Activated naive CD8-positive, alpha-beta T cell (primary cell): Measurements from ENCODE around the gene RAMACL.
"Not testable (repeated sequence)": the region's sequence is repeated elsewhere in the genome, so short reads cannot be mapped to it uniquely, and the experiment has no call there.

Experiments used
- H3K27ac Mint-ChIP-seq: one replicate; pipeline ENCODE4 v1.8.0; 2021; ENCODE audit warnings: mixed read lengths
- H3K27me3 Mint-ChIP-seq: one replicate; pipeline ENCODE4 v1.8.0; 2021; ENCODE audit warnings: mixed read lengths
- H3K36me3 Mint-ChIP-seq: one replicate; pipeline ENCODE4 v1.8.0; 2021; ENCODE audit warnings: mixed read lengths
- H3K4me1 Mint-ChIP-seq: one replicate; pipeline ENCODE4 v1.8.0; 2021; ENCODE audit warnings: low read depth, mixed read lengths
- H3K4me3 Mint-ChIP-seq: one replicate; pipeline ENCODE4 v1.8.0; 2021; ENCODE audit warnings: mild to moderate bottlenecking, mixed read lengths
- H3K9me3 Mint-ChIP-seq: one replicate; pipeline ENCODE4 v1.8.0; 2021; ENCODE audit warnings: low read depth, mixed read lengths

RAMACL gene

DNA sequence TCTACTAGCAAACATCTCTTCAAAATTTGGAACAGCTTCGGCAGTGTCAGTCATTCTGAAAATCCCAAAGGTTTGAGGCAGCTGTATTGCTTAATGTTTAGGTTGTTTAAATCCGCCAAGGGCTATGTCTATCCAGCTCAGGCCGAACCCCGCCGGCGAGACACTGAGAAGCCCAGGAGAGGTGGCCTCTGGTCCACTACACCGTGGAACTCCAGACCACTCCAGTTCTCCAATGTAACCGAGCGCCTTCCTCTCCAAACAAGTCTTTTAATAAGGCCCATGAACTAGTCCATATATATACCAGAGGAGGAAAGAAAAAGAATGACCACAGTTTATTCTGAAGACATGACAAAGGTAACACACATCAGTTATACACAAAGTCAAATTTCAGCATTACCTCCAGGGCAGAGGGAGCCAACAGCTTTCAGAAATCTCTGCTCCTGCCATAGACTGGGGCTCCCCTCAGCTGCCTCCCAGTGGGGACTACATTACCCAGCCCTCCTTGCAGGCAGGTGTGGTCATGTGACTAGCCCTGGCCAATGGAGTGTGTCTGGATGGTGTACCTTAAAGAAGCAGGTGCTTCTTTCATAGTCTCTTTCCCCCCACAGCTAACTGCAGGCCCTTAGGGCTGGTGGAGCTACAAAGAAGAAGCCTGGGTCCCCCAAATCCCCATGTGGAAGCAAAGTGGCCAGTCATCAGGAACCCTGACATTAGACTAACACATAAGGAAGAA is at the start of gene RAMACL:
Gene RAMACL (minus strand): TSS at position 255 of the 733 bp plus-strand sequence. CDS start 201 bp downstream, at position 54.
- H3K4me1 Mint-ChIP-seq: peaks cover 11% of the 10 kb centered on the region
- H3K36me3 Mint-ChIP-seq: no peaks in the 10 kb centered on the region

GRCh38 chr6:166635013-166635970 is 48.8 kb upstream of the RAMACL start:
- H3K9me3 Mint-ChIP-seq: no peaks in the 10 kb centered on the region
- no peak overlapping the region for H3K4me3 Mint-ChIP-seq
- peaks cover 12% of the 10 kb centered on the region for H3K27me3 Mint-ChIP-seq
- H3K36me3 Mint-ChIP-seq: no peaks in the 10 kb centered on the region
- H3K4me1 Mint-ChIP-seq: peaks cover 3% of the 10 kb centered on the region
- no peak overlapping the region for H3K27ac Mint-ChIP-seq

More for the DNA sequence above, at the start of gene RAMACL:
- no peaks in the 10 kb centered on the region for H3K9me3 Mint-ChIP-seq
- no peak within 1 kb of the TSS for H3K27ac Mint-ChIP-seq
- no peaks in the 10 kb centered on the region for H3K27me3 Mint-ChIP-seq
- H3K4me3 Mint-ChIP-seq: no peak within 1 kb of the TSS

- not testable (repeated sequence) for H3K4me1 Mint-ChIP-seq, H3K27ac Mint-ChIP-seq, H3K4me3 Mint-ChIP-seq, H3K36me3 Mint-ChIP-seq, H3K9me3 Mint-ChIP-seq
- H3K27me3 Mint-ChIP-seq: peaks cover 12% of the 10 kb centered on the region
Measured at GRCh38 chr6:166634581-166634980, 48.1 kb upstream of the RAMACL start.

DNA sequence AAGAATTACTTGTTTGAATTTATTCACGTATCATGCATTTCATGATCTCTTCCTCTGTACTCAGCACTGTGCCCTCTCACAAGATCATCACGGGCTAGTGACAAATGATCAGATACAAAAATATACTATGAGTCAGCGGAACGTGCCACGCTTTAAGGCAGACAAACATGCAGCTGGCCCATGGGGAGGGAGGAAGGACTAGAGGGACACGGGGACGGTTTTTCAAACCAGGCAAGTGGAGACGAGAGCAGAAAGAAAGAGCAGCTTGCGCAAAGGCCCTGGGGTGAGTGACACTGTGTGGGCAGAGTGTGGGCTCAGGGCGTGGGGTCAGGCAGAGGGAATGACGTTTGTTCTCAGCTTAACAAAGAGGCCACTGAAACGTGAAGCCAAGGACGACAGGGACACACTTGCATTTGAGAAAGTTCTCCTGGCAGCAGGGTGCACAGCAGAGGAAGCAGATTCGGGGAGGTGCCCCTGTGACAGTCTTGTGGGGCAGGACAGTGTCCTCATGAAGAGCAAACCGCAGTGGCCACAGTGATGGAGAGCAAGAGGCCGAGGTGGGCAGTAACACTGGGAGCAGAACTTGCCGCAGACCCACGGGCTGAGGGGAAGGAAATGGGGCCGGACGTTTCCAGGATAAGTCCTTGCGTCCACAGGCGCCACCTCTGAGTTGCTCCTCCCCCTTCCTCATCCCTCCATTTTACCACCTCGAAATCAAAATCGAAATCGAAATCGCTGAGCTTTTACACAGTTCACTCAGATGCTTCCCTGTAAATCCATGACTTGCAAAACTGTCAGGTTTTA is 47.5 kb upstream of the RAMACL start:
- H3K36me3 Mint-ChIP-seq: no peaks in the 10 kb centered on the region
- H3K4me3 Mint-ChIP-seq: no peak overlapping the region
- no peak overlapping the region for H3K27ac Mint-ChIP-seq
- H3K9me3 Mint-ChIP-seq: no peaks in the 10 kb centered on the region
- peaks cover 9% of the 10 kb centered on the region for H3K27me3 Mint-ChIP-seq
- H3K4me1 Mint-ChIP-seq: no peaks in the 10 kb centered on the region

DNA sequence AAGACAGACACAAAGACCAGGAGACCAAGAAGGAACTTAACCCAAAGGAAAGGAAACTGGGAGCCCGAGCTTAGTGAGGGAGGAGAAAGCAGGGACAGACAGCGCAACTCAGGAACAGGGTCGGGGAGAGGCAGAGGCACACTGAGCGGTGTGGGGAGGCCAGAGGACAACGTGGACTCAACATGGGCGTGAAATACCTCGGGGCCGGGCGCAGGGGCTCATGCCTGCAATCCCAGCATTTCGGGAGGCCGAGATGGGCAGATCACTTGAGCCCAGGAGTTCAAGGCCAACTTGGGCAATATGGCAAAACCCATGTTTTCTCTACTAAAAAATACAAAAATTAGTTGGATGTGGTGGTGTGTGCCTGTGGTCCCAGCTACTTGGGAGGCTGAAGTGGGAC is 46.3 kb upstream of the RAMACL start:
- Mint-ChIP-seq H3K36me3 (no peaks in the 10 kb centered on the region), H3K4me1 (peaks cover 7% of the 10 kb centered on the region), H3K9me3 (no peaks in the 10 kb centered on the region), H3K27me3 (peaks cover 5% of the 10 kb centered on the region), H3K4me3 (no peak overlapping the region), H3K27ac (no peak overlapping the region)

DNA sequence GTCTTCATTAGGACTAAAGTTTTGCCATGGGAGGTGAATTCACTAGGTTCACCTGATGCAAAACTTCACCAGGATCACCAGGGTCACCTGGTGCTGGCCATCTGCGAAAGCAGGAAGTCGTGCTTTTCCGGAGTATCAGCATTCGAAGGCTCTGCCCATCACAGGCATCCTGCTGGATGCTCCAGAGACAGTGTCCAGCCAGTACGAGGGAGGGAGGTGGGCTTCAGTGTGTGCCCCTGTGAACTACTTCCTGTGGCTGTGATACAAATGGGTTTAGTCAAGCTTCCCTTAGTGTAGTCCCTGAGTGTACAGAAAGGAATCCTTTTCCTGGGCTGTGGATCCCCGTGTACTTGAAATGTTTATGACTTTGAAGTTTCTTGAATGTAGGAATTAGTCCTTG is 44.0 kb upstream of the RAMACL start:
- Mint-ChIP-seq H3K36me3 (no peaks in the 10 kb centered on the region), H3K27me3 (peaks cover 8% of the 10 kb centered on the region), H3K4me3 (no peak overlapping the region), H3K9me3 (no peaks in the 10 kb centered on the region), H3K27ac (no peak overlapping the region), H3K4me1 (peaks cover 14% of the 10 kb centered on the region)

GRCh38 chr6:166629628-166630027 is 43.1 kb upstream of the RAMACL start:
- H3K4me3 Mint-ChIP-seq: peak overlapping the region; percentile 3
- peaks cover 14% of the 10 kb centered on the region for H3K4me1 Mint-ChIP-seq
- H3K27ac Mint-ChIP-seq: no peak overlapping the region
- no peaks in the 10 kb centered on the region for H3K9me3 Mint-ChIP-seq
- no peaks in the 10 kb centered on the region for H3K36me3 Mint-ChIP-seq
- peaks cover 8% of the 10 kb centered on the region for H3K27me3 Mint-ChIP-seq

GRCh38 chr6:166627875-166628801 is 41.7 kb upstream of the RAMACL start:
- Mint-ChIP-seq H3K4me1 (peaks cover 14% of the 10 kb centered on the region), H3K36me3 (no peaks in the 10 kb centered on the region), H3K4me3 (peak overlapping the region; percentile 94), H3K27me3 (peaks cover 6% of the 10 kb centered on the region), H3K9me3 (no peaks in the 10 kb centered on the region), H3K27ac (peak overlapping the region; percentile 76)

DNA sequence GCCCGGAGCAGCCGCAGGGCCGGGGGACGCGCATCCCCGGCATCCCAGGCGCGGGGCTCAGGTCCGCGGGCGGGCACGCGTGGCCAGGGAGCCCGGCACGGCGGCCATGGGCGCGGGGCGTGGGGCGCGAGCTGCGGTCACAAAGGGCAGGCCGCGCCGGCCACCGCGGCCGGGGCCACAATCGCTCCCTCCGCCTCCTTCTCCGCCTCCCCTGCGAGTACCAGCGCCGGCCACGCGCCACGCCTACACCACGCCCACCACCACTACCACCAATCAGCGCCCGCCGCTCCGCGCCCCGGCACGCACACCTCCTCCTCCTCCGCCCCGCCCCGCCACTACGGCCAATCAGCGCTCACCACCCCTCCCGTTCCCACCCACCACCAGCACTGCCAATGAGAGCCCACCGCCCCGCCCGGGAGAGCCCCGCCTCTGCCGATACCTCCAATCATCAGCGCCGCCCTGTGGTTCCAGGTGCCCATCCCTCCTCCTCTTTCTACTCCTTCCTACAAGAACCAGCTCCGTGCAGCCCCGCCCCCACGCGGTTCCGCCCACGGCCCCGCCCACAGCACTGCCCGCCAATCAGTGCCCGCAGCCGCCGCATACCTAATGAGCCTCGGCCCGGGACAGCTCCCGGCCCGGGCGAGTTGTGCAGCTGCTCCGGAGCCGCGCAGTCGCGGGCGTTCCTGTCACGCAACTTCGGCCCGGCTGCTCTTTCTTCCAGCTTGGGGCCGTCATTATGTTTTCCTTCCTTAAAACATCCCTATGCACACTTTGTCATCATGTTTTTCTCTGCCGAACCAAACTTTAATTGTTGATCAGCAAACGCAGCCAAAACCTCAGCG is 40.8 kb upstream of the RAMACL start, which contains the start of gene RPS6KA2:
Gene RPS6KA2 (minus strand): TSS at position 219 of the 842 bp plus-strand sequence. CDS start 232 bp downstream, outside the sequence.
- no peaks in the 10 kb centered on the region for H3K36me3 Mint-ChIP-seq
- H3K4me3 Mint-ChIP-seq: peak within 1 kb of the TSS; percentile 94
- H3K4me1 Mint-ChIP-seq: peaks cover 14% of the 10 kb centered on the region
- peak within 1 kb of the TSS; percentile 76 for H3K27ac Mint-ChIP-seq
- no peaks in the 10 kb centered on the region for H3K9me3 Mint-ChIP-seq
- peaks cover 6% of the 10 kb centered on the region for H3K27me3 Mint-ChIP-seq

DNA sequence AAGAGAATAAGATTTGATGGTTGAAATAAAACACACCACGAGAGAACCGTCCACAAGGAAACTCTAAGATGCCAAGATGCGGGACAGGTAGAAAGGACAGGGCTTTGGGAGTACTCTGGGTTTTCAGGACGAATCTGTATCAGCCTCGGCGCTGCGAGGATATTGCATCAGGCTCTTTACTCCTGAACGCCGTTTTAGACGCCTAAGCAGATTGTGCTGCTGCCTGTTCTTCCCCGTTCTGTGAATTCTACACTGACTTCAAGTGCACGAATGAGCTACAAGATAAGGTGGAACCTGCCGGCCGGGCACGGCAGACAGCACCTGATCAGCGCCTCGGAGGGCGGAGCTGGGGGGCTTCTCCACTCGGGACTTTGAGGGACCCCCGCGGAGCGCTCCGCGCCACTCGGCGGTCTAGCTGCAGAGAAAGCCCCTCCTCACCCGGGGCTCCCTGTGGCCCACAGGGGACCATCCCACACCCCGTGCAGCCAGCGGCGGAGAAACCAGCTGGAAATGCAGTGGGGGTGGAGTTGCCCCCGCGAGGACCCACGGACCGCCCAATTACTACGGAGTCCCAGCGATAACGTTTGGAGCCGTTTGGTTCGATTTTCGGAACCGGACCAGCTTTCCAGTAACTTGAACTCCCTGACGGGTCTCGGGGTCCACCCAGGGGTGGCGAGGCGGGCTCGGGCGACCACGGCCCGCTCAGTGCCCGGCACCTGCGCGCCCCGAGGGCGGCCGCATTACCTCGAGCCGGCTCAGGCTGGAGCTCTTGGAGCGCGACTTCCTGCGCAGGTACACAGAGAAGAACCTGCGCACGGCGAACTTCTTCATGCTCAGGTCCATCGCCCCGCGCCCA is 39.9 kb upstream of the RAMACL start:
- Mint-ChIP-seq H3K9me3 (no peaks in the 10 kb centered on the region), H3K36me3 (no peaks in the 10 kb centered on the region), H3K27me3 (peaks cover 6% of the 10 kb centered on the region), H3K4me1 (peaks cover 14% of the 10 kb centered on the region), H3K27ac (no peak overlapping the region), H3K4me3 (peak overlapping the region; percentile 85)

- H3K4me1 Mint-ChIP-seq: peaks cover 14% of the 10 kb centered on the region
- H3K4me3 Mint-ChIP-seq: peak overlapping the region; percentile 85
- H3K9me3 Mint-ChIP-seq: no peaks in the 10 kb centered on the region
- no peaks in the 10 kb centered on the region for H3K36me3 Mint-ChIP-seq
- peaks cover 6% of the 10 kb centered on the region for H3K27me3 Mint-ChIP-seq
- no peak overlapping the region for H3K27ac Mint-ChIP-seq
Measured at GRCh38 chr6:166625356-166625755, 38.9 kb upstream of the RAMACL start.

GRCh38 chr6:166624275-166624674 is 37.8 kb upstream of the RAMACL start:
- no peak overlapping the region for H3K4me3 Mint-ChIP-seq
- no peak overlapping the region for H3K27ac Mint-ChIP-seq
- H3K9me3 Mint-ChIP-seq: no peaks in the 10 kb centered on the region
- H3K4me1 Mint-ChIP-seq: peaks cover 14% of the 10 kb centered on the region
- H3K27me3 Mint-ChIP-seq: peaks cover 6% of the 10 kb centered on the region
- H3K36me3 Mint-ChIP-seq: no peaks in the 10 kb centered on the region
